IgD-negative memory B cell (primary cell): ENCODE measurements around the gene DSP. TPM values are rescaled to one million over a fixed set of nuclear protein-coding genes. Genes with fewer than 3 reads are reported as not detected.

Experiments
- H3K27ac Mint-ChIP-seq, 3 donors: one replicate each; pipeline ENCODE4 v1.8.0; 2020 to 2022; ENCODE audit warnings: mild to moderate bottlenecking in 3 of 3, mixed read lengths in 3 of 3, moderate library complexity in 1 of 3
- H3K27me3 Mint-ChIP-seq: one replicate; pipeline ENCODE4 v1.8.0; 2021; ENCODE audit warnings: mixed read lengths
- H3K36me3 Mint-ChIP-seq: one replicate; pipeline ENCODE4 v1.8.0; 2020; ENCODE audit warnings: mild to moderate bottlenecking, mixed read lengths
- H3K4me1 Mint-ChIP-seq, 3 donors: one replicate each; pipeline ENCODE4 v1.8.0; 2020 to 2022; ENCODE audit warnings: mixed read lengths in 3 of 3, mild to moderate bottlenecking in 1 of 3
- H3K4me3 Mint-ChIP-seq, 4 donors: one replicate each; pipeline ENCODE4 v1.8.0; 2020 to 2022; ENCODE audit warnings: mild to moderate bottlenecking in 4 of 4, mixed read lengths in 4 of 4, moderate library complexity in 3 of 4
- H3K9me3 Mint-ChIP-seq, 3 donors: one replicate each; pipeline ENCODE4 v1.8.0; 2020 to 2021; ENCODE audit warnings: mixed read lengths in 3 of 3, mild to moderate bottlenecking in 1 of 3
- polyA plus RNA-seq: library from polyadenylated mRNA; unstranded; fragments of 300-500 nt; fragmentation: Illumina TruSeq; gene quantifications from one replicate; pipeline ENCODE4 v1.2.3, GENCODE V29; 2021

Gene DSP
- polyA plus RNA-seq, 1 donor from 2014 or later, result 3.2 TPM

GRCh38 chr6:7559651-7560385, 18.3 kb downstream of the DSP start:
- H3K27me3 Mint-ChIP-seq, result peaks cover 11% of the 10 kb centered on the region
- H3K9me3 Mint-ChIP-seq, result no peaks in the 10 kb centered on the region
- H3K4me3 Mint-ChIP-seq, result no peak overlapping the region
- H3K4me1 Mint-ChIP-seq, result no peaks in the 10 kb centered on the region
- no peaks in the 10 kb centered on the region for H3K36me3 Mint-ChIP-seq
- no peak overlapping the region for H3K27ac Mint-ChIP-seq

GRCh38 chr6:7561153-7561964, 19.9 kb downstream of the DSP start:
- Mint-ChIP-seq H3K4me3 (no peak overlapping the region), H3K36me3 (no peaks in the 10 kb centered on the region), H3K4me1 (no peaks in the 10 kb centered on the region), H3K27me3 (peaks cover 12% of the 10 kb centered on the region), H3K27ac (no peak overlapping the region), H3K9me3 (no peaks in the 10 kb centered on the region)

GRCh38 chr6:7562769-7563168, 21.3 kb downstream of the DSP start:
- Mint-ChIP-seq H3K27me3 (peaks cover 11% of the 10 kb centered on the region), H3K4me1 (no peaks in the 10 kb centered on the region), H3K27ac (no peak overlapping the region), H3K9me3 (no peaks in the 10 kb centered on the region), H3K36me3 (no peaks in the 10 kb centered on the region), H3K4me3 (no peak overlapping the region)

- no peak overlapping the region for H3K27ac Mint-ChIP-seq
- no peak overlapping the region for H3K4me3 Mint-ChIP-seq
- H3K9me3 Mint-ChIP-seq, result no peaks in the 10 kb centered on the region
- H3K4me1 Mint-ChIP-seq, result no peaks in the 10 kb centered on the region
- H3K27me3 Mint-ChIP-seq, result peaks cover 7% of the 10 kb centered on the region
- H3K36me3 Mint-ChIP-seq, result no peaks in the 10 kb centered on the region
These were observed 24.6 kb downstream of the DSP start for GRCh38 chr6:7566107-7566506.

- H3K4me3 Mint-ChIP-seq, result no peak overlapping the region
- H3K9me3 Mint-ChIP-seq, result no peaks in the 10 kb centered on the region
- H3K36me3 Mint-ChIP-seq, result no peaks in the 10 kb centered on the region
- H3K4me1 Mint-ChIP-seq, result no peaks in the 10 kb centered on the region
- H3K27ac Mint-ChIP-seq, result no peak overlapping the region
- peaks cover 8% of the 10 kb centered on the region for H3K27me3 Mint-ChIP-seq
These were observed 25.2 kb downstream of the DSP start for GRCh38 chr6:7566617-7567173.

- no peaks in the 10 kb centered on the region for H3K9me3 Mint-ChIP-seq
- H3K4me1 Mint-ChIP-seq, result no peaks in the 10 kb centered on the region
- no peaks in the 10 kb centered on the region for H3K36me3 Mint-ChIP-seq
- no peak overlapping the region for H3K4me3 Mint-ChIP-seq
- no peak overlapping the region for H3K27ac Mint-ChIP-seq
- peaks cover 8% of the 10 kb centered on the region for H3K27me3 Mint-ChIP-seq
These were observed 26.6 kb downstream of the DSP start for GRCh38 chr6:7568021-7568420.

- Mint-ChIP-seq H3K36me3 (no peaks in the 10 kb centered on the region), H3K27me3 (peaks cover 7% of the 10 kb centered on the region), H3K27ac (no peak overlapping the region), H3K4me3 (no peak overlapping the region), H3K4me1 (no peaks in the 10 kb centered on the region), H3K9me3 (no peaks in the 10 kb centered on the region)
These were observed 27.6 kb downstream of the DSP start for GRCh38 chr6:7569082-7569481.

GRCh38 chr6:7572213-7572943, 30.9 kb downstream of the DSP start:
- Mint-ChIP-seq H3K9me3 (no peaks in the 10 kb centered on the region), H3K36me3 (no peaks in the 10 kb centered on the region), H3K4me3 (no peak overlapping the region), H3K27ac (no peak overlapping the region), H3K4me1 (no peaks in the 10 kb centered on the region), H3K27me3 (peaks cover 6% of the 10 kb centered on the region)

GRCh38 chr6:7574500-7574899, 33.0 kb downstream of the DSP start:
- H3K4me3 Mint-ChIP-seq, result no peak overlapping the region
- H3K9me3 Mint-ChIP-seq, result no peaks in the 10 kb centered on the region
- H3K27ac Mint-ChIP-seq, result no peak overlapping the region
- H3K36me3 Mint-ChIP-seq, result no peaks in the 10 kb centered on the region
- peaks cover 6% of the 10 kb centered on the region for H3K27me3 Mint-ChIP-seq
- H3K4me1 Mint-ChIP-seq, result no peaks in the 10 kb centered on the region

GRCh38 chr6:7578516-7578915, 37.0 kb downstream of the DSP start:
- H3K4me3 Mint-ChIP-seq, result no peak overlapping the region
- H3K27me3 Mint-ChIP-seq, result peaks cover 4% of the 10 kb centered on the region
- no peaks in the 10 kb centered on the region for H3K4me1 Mint-ChIP-seq
- H3K36me3 Mint-ChIP-seq, result no peaks in the 10 kb centered on the region
- H3K27ac Mint-ChIP-seq, result peak overlapping the region in 1 of 3 donors; percentile 43
- H3K9me3 Mint-ChIP-seq, result no peaks in the 10 kb centered on the region

GRCh38 chr6:7578931-7579330, 37.5 kb downstream of the DSP start:
- Mint-ChIP-seq H3K27ac (no peak overlapping the region), H3K36me3 (no peaks in the 10 kb centered on the region), H3K9me3 (no peaks in the 10 kb centered on the region), H3K27me3 (peaks cover 4% of the 10 kb centered on the region), H3K4me3 (no peak overlapping the region), H3K4me1 (no peaks in the 10 kb centered on the region)

GRCh38 chr6:7579851-7580250, 38.4 kb downstream of the DSP start:
- Mint-ChIP-seq H3K27me3 (peaks cover 4% of the 10 kb centered on the region), H3K36me3 (peaks cover 4% of the 10 kb centered on the region), H3K27ac (no peak overlapping the region), H3K4me1 (no peaks in the 10 kb centered on the region), H3K4me3 (no peak overlapping the region), H3K9me3 (no peaks in the 10 kb centered on the region)

- no peak overlapping the region for H3K4me3 Mint-ChIP-seq
- peaks cover under 1% of the 10 kb centered on the region for H3K27me3 Mint-ChIP-seq
- H3K27ac Mint-ChIP-seq, result no peak overlapping the region
- no peaks in the 10 kb centered on the region for H3K4me1 Mint-ChIP-seq
- peaks cover 4% of the 10 kb centered on the region for H3K36me3 Mint-ChIP-seq
- H3K9me3 Mint-ChIP-seq, result no peaks in the 10 kb centered on the region
These were observed 39.1 kb downstream of the DSP start for GRCh38 chr6:7580537-7580926.

GRCh38 chr6:7580927-7581618, 39.6 kb downstream of the DSP start:
- H3K36me3 Mint-ChIP-seq, result peaks cover 4% of the 10 kb centered on the region
- no peaks in the 10 kb centered on the region for H3K4me1 Mint-ChIP-seq
- no peak overlapping the region for H3K27ac Mint-ChIP-seq
- no peaks in the 10 kb centered on the region for H3K9me3 Mint-ChIP-seq
- H3K27me3 Mint-ChIP-seq, result peaks cover 2% of the 10 kb centered on the region
- no peak overlapping the region for H3K4me3 Mint-ChIP-seq
